NCI-H2196 (cell line): ENCODE results near the gene GPD1L.

Experiments used
- DNase-seq: peaks from one replicate; lab custom pipeline; 2025; ENCODE audit not compliant: unreplicated experiment; lab: John Stamatoyannopoulos, UW

GPD1L gene

GRCh38 chr3:32132706-32133105 is 26.3 kb downstream of the GPD1L start:
- no peak for DNase-seq

- DNase-seq, result no peak
These were observed 30.3 kb downstream of the GPD1L start for GRCh38 chr3:32136703-32137102.

DNA sequence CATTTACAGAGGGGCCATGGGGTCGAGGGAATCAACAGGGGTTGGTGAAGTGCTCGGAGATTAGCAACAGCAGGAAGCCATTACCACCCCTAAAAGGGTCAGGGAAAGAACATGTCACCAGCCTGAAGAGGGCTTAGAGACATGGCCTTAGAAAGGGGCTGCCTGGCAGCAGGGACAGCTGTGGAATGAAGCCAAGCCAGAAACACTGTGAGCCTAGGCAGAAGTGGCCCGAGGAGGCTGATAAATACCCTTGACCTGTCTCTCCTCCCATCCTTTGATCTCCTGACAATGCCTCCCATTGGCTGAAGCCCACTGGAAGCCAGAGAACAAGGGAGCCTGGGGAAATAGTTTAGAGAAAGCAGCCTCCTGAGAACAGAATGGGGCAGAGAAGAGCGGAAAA is 31.4 kb downstream of the GPD1L start:
- no peak for DNase-seq

GRCh38 chr3:32138545-32139104 is 32.2 kb downstream of the GPD1L start:
- no peak for DNase-seq

DNA sequence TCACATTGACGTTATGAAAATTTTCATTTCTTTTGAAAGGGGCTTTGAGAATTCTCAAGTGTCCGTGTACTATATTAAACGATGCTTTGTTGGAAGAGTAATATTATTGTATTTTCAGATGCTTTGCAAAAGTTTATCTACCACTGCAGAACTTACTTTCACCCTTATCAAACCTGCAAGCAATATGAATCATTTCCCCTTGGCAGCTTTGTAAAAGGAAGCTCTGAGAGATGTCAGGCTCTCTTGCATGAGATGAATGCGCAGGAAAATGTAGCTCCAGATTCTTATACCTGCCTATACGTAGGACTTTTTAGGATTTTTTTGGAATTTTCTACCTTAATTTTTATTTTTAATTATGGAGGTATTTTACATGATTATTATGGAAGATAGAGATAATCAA is 34.5 kb downstream of the GPD1L start:
- no peak for DNase-seq

DNA sequence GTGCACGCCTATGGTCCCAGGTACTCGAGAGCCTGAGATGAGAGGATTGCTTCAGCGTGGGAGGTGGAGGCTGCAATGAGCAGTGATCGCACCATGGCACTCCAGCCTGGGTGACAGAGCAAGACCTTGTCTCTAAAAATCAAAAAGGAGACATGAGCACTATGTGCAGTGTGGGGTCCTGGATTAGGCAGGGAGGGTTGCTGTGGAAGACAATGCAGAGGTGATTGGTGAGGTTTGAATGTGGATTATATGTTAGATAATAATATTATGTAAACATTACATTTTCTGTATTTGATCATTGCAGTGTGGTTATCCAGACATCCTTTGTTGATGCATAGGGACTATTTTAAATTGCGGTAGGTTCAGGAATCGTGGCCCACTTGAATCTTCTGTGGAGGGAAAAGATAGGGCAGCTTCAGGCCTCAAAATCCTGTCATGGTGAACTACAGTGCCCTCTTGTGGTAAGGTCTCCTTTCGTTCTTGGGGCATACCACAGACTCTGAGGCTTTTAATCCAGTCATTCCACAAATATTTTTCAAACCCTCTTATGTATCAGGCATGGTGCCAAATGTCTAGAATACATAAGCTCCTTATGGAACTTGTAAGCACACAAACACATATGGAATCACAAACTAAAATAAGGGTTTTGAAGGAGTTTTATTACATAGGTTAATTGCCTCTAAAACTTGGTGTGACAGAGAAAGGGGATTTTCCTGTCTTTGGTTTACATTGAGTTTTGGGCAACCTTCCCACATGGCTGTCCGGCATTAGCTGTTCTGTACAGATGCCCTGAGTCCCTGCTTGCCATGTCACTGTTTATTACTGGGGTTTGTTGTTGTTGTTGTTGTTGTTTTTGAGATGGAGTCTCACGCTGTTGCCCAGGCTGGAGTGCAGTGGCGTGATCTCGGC is 37.7 kb downstream of the GPD1L start:
- DNase-seq, result peak; percentile 60

GRCh38 chr3:32146746-32147211 is 40.4 kb downstream of the GPD1L start:
- no peak for DNase-seq

- no peak for DNase-seq
These were observed 41.1 kb downstream of the GPD1L start for GRCh38 chr3:32147509-32147908.

DNA sequence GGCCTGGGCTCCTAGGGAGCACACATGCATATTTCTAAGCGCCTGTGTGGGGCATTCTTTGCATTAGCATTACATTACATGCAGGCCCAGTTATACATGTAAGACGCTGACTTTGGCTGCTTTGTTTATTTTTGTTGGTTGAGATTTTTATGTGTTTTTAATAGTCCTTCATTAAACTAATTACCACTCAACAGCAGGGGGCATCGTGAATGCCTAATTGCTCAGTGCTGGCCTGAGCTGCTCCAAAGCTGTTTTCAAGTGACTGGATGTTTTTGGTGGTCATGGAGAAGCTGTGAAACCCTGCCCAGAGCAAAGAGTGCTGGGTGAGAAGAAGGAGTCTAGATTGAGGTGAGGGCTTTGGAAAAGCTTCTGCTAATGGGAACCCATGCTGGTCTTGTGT is 41.5 kb downstream of the GPD1L start:
- DNase-seq, result no peak

- no peak for DNase-seq
These were observed 41.9 kb downstream of the GPD1L start for GRCh38 chr3:32148351-32148750.

DNA sequence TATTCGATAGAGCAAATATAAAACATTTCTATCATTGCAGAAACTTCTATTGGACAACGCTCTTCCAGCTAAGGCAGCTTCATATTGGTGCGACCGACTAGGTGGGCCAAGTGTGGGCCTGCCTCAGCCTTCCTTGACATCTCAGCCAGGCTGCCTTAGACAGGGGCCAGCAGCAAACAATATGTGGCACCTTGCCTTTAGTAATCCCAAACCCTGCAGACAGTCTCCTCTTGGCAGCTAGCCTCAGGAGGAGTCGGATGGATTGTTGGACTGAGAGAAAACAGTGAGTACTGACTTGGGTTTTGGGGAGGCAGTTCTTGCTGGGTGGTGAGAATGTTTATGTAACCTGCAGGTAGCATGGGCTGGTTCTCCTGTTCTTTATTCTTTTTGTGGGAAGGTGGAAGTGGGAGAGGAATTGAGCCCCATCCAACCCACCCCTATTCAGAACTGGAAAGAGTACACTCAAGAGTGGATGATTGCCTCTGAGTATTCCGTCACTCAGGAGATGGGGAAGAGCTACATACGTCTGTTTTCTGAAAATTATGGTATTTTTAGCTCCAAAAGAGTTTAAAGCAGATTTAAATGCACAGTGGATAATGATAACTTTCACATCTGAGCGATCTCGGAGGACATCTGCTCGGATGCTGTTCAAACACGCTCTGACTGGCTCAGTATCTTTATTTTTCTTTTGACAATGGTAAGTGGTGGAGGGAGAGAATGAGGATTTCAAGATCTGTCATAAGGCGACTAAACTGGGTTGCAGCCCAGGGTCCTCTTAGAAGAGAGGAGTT is 47.2 kb downstream of the GPD1L start:
- no peak for DNase-seq

DNA sequence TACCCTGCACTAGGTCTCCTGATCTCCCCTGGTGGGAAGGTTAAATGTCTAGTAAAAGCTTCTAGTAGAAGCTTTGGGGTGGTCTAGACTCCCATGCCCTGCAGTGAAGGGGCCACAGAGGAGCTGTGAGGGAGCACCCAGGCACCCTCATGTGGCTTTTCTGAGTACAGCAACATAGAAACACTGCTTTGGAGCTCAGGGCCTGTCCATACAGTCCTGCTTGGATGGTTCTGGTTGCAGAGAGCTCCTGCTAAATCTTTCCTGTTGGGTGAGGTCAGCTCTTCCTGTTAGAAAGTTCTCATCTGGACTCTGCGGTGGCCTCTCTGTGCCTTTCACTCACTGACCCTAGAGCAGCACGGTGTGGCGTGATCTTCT is 47.8 kb downstream of the GPD1L start:
- peak; percentile 13 for DNase-seq

GRCh38 chr3:32155117-32155516 is 48.7 kb downstream of the GPD1L start:
- DNase-seq, result no peak

GRCh38 chr3:32157600-32158264 is 51.3 kb downstream of the GPD1L start:
- no peak for DNase-seq

- DNase-seq, result no peak
These were observed 54.3 kb downstream of the GPD1L start for GRCh38 chr3:32160706-32161214.

GRCh38 chr3:32165442-32165841 is 59.0 kb downstream of the GPD1L start:
- DNase-seq, result no peak

GRCh38 chr3:32166654-32167053 is 60.2 kb downstream of the GPD1L start:
- DNase-seq, result no peak

- DNase-seq, result no peak
These were observed 66.0 kb downstream of the GPD1L start for GRCh38 chr3:32172420-32172819.

DNA sequence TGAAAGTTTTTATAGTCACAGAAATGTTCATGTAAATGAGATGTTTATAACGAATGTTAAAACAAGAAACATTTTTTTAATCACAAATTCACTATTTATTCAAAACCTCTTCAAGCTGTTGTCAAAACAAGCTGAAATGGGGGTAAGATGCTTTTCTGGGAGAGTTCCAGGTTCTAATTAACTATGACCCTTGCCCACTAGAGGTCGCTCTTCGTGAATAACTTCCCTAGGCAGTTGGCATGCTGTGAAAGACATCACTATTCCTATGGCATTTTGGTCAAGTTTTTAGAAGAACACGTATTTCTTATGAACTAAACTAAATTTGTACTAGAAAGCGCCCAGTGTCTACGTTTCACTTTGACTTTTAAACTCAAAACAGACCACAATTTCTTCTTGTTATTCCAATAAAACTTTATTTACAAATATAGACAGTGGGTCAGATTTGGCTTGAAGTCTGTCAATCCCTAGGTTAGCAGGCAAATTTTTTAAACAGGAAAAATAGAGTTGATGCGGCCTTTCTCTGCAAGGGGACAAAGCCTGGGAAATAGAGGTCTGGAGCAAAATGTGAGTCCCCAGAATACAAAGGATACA is 69.3 kb downstream of the GPD1L start:
- peak; percentile 72 for DNase-seq

DNA sequence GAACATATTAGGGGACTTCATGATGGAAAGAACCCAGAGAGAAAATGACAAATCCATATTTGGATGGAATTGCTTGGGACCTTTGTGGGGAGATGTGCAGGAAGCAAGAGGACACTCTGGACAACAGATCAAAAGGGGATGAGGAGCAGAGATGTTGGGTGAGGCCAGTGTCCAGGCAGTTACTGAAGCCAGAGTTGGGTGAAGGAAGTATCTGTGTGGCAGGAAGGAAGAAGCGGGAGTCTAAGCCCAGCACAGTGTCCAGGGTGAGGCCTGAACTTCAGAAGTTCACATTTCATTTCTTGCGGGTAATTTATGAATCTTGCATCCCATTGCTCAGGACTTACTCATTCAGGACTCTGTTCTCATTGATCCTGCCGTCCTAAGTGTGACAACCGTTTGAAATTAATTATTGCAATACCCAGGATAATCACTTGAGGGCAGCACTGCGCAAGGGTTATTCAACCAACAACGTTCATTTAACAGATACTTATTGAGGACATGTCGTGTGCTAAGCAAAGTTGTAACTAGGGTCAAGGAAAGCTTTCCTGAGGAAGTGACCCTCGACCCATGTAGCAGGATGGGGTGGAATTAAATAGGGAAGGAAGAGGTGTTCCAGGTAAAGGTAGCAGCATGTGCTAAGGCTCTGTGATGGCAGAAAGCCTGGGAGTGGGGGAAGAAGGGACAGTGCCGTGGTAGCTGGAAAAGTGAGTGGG is 70.7 kb downstream of the GPD1L start:
- peak; percentile 44 for DNase-seq
